Retinal pigment epithelial cell (primary cell): ENCODE data around the gene ISOC2.
A peak's percentile ranks its signal among the peaks of the same experiment; 100 is the strongest.

Experiments
- DNase-seq: peaks from one replicate; pipeline ENCODE4 v3.0.0-alpha.2; 2010; ENCODE audit warnings: low read depth
- H3K4me3 ChIP-seq: 2 replicates; pipeline ENCODE4 v1.5.1; 2011; ENCODE audit warnings: mild to moderate bottlenecking, low read length, control low read depth, moderate library complexity
- TF ChIP-seq, protein P1 (sequence below): conservative IDR thresholded peaks from 2 replicates; pipeline ENCODE4 v1.5.1; 2011; ENCODE audit warnings: low read depth, low read length, control low read depth, inconsistent platforms

Gene ISOC2

DNA sequence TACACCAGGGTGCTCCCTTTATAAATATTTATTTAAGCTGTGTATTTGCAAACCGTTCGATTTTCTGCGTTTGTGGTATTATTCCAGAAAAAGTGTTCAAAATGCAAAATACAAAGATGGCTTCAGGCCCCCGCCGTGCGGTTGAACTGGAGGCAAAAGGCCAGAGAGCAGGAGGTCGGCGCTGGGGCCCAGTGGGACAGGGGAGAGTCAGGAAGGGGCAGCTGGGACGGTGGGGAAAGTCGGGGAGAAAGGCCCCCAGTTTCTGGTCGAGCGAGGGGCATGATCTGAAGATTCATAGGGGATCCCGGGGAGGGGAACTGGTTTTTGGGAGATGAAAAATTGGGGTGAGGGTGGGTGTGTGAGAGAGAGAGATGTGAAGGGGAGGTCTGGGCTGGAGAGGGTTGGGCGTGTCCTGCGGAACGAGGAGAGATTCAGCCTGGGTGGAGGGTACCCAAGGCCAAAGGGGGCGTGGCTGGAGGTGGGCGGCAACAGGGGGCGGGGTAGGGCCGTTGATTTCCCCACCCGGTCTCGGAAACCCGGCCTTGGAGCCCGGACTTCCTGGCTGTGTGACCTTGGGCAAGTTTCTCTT is 678 bp downstream of the ISOC2 start:
- TF ChIP-seq, protein P1, sequence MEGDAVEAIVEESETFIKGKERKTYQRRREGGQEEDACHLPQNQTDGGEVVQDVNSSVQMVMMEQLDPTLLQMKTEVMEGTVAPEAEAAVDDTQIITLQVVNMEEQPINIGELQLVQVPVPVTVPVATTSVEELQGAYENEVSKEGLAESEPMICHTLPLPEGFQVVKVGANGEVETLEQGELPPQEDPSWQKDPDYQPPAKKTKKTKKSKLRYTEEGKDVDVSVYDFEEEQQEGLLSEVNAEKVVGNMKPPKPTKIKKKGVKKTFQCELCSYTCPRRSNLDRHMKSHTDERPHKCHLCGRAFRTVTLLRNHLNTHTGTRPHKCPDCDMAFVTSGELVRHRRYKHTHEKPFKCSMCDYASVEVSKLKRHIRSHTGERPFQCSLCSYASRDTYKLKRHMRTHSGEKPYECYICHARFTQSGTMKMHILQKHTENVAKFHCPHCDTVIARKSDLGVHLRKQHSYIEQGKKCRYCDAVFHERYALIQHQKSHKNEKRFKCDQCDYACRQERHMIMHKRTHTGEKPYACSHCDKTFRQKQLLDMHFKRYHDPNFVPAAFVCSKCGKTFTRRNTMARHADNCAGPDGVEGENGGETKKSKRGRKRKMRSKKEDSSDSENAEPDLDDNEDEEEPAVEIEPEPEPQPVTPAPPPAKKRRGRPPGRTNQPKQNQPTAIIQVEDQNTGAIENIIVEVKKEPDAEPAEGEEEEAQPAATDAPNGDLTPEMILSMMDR, result no peak
- H3K4me3 ChIP-seq, result peak overlapping the region; percentile 90
- DNase-seq, result no peak

- TF ChIP-seq, protein P1, result no peak
- peak overlapping the region; percentile 90 for H3K4me3 ChIP-seq
- no peak for DNase-seq
These were observed 1.3 kb downstream of the ISOC2 start for GRCh38 chr19:55459950-55460657.

GRCh38 chr19:55459551-55459949 is 1.9 kb downstream of the ISOC2 start:
- no peak overlapping the region for H3K4me3 ChIP-seq
- no peak for DNase-seq
- TF ChIP-seq, protein P1, result no peak

DNA sequence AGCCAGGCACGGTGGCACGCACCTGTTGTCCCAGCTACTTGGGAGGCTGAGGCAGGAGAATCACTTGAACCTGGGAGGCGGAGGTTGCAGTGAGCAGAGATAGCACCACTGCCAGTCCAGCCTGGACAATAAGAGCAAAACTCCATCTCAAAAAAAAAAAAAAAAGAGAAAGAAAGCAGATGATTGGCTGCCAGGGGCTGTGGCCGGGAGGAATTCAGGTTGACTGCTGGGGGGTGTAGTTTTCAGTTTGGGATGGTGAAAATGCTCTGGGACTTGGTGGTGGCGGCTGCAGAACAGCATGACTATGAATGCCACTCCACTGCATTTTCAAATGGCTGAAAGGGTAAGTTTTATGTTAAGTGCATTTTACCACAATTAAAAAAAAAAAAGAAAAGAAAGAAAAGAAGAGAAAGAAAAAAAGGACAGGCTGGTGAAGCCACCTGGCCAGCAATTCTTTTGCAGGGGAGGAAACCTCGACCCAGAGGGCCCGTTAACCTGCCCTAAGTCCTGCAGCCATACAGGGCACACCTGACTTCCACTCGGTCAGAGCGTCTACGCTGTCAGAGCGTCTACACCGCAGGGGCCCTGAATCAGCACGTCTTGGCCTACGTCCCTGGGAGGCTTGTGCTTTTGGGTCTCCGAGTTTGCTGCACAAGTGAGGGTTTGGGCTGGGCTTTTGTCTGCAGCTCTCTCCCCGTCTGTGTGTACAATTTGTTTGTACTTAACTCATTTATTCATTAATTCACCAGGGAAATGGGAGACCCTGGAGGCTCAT is 3.6 kb downstream of the ISOC2 start:
- no peak for DNase-seq
- TF ChIP-seq, protein P1, result no peak
- H3K4me3 ChIP-seq, result no peak overlapping the region

GRCh38 chr19:55456347-55456746 is 5.1 kb downstream of the ISOC2 start:
- DNase-seq, result no peak
- TF ChIP-seq, protein P1, result no peak
- H3K4me3 ChIP-seq, result no peak overlapping the region

DNA sequence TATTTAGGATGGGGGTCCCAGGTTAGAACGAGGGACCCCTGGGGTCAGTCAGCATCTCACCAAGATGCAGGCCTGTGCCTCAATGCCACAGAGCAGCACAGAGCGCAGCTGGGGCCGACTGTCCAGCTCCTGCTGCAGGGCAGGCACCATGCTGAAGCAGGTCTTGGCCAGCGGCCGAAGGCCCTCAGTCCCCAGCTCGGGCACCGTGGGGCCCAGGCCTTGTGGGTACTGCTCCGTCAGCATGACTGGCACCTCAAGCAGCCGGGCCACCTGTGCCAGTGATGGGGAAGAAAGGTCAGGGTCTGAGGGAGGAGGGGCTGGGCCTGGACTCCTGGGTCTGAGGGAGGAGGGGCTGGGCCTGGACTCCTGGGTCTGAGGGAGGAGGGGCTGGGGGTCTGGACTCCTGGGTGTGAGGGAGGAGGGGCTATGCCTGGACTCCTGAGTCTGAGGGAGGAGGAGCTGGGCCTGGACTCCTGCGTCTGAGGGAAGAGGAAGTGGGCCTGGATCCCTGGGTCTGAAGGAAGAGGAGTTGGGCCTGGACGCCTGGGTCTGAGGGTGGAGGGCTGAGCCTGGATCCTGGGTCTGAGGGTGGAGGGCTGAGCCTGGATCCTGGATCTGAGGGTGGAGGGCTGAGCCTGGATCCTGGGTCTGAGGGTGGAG is 5.7 kb downstream of the ISOC2 start:
- DNase-seq, result no peak
- no peak overlapping the region for H3K4me3 ChIP-seq
- TF ChIP-seq, protein P1, result no peak
